Measurements from ENCODE around the gene PDGFA.

The PDGFA gene

GRCh38 chr7:519484-520390 is at the start of gene PDGFA:
Gene PDGFA, minus strand, starts transcription at chr7:519846. Its CDS starts 845 bp downstream, at chr7:519001.
- DNase-seq = no peak

GRCh38 chr7:568031-568951 is 48.6 kb upstream of the PDGFA start:
- DNase-seq = no peak

- DNase-seq = no peak
These were observed 47.7 kb upstream of the PDGFA start for GRCh38 chr7:567305-567883.

GRCh38 chr7:566100-566499 is 46.5 kb upstream of the PDGFA start:
- DNase-seq = no peak

- DNase-seq = no peak
These were observed 44.7 kb upstream of the PDGFA start for GRCh38 chr7:564176-564865.

- no peak for DNase-seq
These were observed 44.1 kb upstream of the PDGFA start for GRCh38 chr7:563629-564170.

- DNase-seq = no peak
These were observed 43.4 kb upstream of the PDGFA start for GRCh38 chr7:562789-563628.

- no peak for DNase-seq
These were observed 42.7 kb upstream of the PDGFA start for GRCh38 chr7:562374-562675.

- no peak for DNase-seq
These were observed 42.2 kb upstream of the PDGFA start for GRCh38 chr7:561631-562373.

GRCh38 chr7:560966-561630 is 41.5 kb upstream of the PDGFA start:
- no peak for DNase-seq

GRCh38 chr7:559396-559705 is 39.7 kb upstream of the PDGFA start:
- DNase-seq = no peak

GRCh38 chr7:557558-557881 is 37.9 kb upstream of the PDGFA start:
- no peak for DNase-seq

GRCh38 chr7:556837-557557 is 37.4 kb upstream of the PDGFA start:
- DNase-seq = no peak

GRCh38 chr7:556291-556826 is 36.7 kb upstream of the PDGFA start:
- DNase-seq = no peak

GRCh38 chr7:555551-556160 is 36.0 kb upstream of the PDGFA start:
- no peak for DNase-seq

- no peak for DNase-seq
These were observed 34.0 kb upstream of the PDGFA start for GRCh38 chr7:553636-554111.

- DNase-seq = no peak
These were observed 33.4 kb upstream of the PDGFA start for GRCh38 chr7:552868-553635.
